Measurements from ENCODE around the gene ITGA8. TPM values are rescaled to one million over a fixed set of nuclear protein-coding genes. Genes with fewer than 3 reads are reported as not detected.

ITGA8 gene
- total RNA-seq, 1 experiment from 2014 or later: not detected

DNA sequence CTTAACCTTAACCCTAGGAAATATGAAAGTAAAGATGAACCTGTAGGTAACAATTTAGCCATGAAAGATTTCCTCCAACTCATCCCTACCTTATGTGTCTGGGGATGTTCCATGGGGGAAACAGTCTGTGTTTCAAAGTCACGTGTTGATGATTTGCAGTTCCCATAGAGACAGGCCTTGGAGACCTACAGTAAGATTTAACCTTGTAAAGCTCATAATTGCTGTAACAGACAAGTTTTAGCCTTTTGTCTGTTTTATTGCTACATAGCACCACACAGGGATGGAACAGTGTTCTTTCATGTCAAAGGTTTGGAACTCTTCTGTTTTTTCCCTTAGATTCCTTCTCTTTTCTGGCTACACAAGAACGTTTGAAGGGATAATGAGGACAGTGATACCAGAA lies 35.2 kb upstream of the ITGA8 start:
- H3K4me1 ChIP-seq: no peaks in the 10 kb centered on the region
- H3K4me3 Mint-ChIP-seq (ENCODE audit: unreplicated experiment): no peak overlapping the region
- no peaks in the 10 kb centered on the region for H3K9me3 Mint-ChIP-seq (ENCODE audit: unreplicated experiment)
- no peaks in the 10 kb centered on the region for H3K36me3 ChIP-seq (ENCODE audit: control insufficient read depth, insufficient read depth, low read length)
- no peaks in the 10 kb centered on the region for H3K4me1 Mint-ChIP-seq (ENCODE audit: low read depth, unreplicated experiment)
- H3K27me3 Mint-ChIP-seq (ENCODE audit: insufficient read depth, unreplicated experiment): peaks cover 23% of the 10 kb centered on the region
- intact Hi-C loops (cut with micrococcal nuclease; ENCODE audit: unreplicated experiment): loop anchor here (5.0 kb wide), 1 partner anchor 1612 kb away; no protein-coding TSS in a partner anchor
- TF ChIP-seq, protein P1, sequence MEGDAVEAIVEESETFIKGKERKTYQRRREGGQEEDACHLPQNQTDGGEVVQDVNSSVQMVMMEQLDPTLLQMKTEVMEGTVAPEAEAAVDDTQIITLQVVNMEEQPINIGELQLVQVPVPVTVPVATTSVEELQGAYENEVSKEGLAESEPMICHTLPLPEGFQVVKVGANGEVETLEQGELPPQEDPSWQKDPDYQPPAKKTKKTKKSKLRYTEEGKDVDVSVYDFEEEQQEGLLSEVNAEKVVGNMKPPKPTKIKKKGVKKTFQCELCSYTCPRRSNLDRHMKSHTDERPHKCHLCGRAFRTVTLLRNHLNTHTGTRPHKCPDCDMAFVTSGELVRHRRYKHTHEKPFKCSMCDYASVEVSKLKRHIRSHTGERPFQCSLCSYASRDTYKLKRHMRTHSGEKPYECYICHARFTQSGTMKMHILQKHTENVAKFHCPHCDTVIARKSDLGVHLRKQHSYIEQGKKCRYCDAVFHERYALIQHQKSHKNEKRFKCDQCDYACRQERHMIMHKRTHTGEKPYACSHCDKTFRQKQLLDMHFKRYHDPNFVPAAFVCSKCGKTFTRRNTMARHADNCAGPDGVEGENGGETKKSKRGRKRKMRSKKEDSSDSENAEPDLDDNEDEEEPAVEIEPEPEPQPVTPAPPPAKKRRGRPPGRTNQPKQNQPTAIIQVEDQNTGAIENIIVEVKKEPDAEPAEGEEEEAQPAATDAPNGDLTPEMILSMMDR (IDR thresholded peaks at IDR 0.05; ENCODE audit: insufficient read depth in 1 of 2, low read depth in 1 of 2, low read length in 1 of 2, severe bottlenecking in 1 of 2, unreplicated experiment in 1 of 2): no peak
- no peaks in the 10 kb centered on the region for H3K36me3 Mint-ChIP-seq (ENCODE audit: insufficient read depth, unreplicated experiment)
- POLR2A ChIA-PET: no interaction called here
- no peak overlapping the region for H3K4me3 ChIP-seq (ENCODE audit: low read depth, low read length)
- no peak for DNase-seq
- BruUV-seq (replicated peaks): no TSS peak
- H3K9me3 ChIP-seq: 0 out of 2 replicates have a peak, but pooled peaks cover 2% of the 10 kb centered on the region
- H3K27me3 ChIP-seq (replicated peaks; ENCODE audit: control insufficient read depth, insufficient read depth, low read length): no peaks in the 10 kb centered on the region
- CTCF ChIA-PET: no interaction called here
- no peak overlapping the region for H3K27ac Mint-ChIP-seq (ENCODE audit: unreplicated experiment)

DNA sequence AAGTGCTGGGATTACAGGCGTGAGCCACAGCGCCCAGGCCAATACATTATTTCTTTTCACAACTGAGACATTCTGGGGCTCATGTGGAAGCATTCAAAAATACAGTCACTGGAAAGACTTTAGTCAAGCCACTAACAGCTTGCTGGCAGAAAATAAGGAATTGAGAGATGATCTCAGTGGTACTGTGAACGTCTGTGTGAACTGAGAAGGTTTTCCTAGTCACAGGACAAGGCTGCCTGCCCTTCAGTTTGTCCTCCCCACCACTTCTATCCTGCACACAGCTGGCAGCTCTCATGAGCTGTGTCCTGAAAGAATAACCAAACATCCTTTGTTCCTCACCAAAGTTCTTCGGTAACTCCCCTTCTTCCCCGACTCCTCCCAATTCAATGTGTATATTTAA lies 31.3 kb upstream of the ITGA8 start:
- no peak overlapping the region for H3K27ac Mint-ChIP-seq (ENCODE audit: unreplicated experiment)
- no peak overlapping the region for H3K4me3 Mint-ChIP-seq (ENCODE audit: unreplicated experiment)
- H3K4me1 ChIP-seq: no peaks in the 10 kb centered on the region
- H3K27me3 Mint-ChIP-seq (ENCODE audit: insufficient read depth, unreplicated experiment): peaks cover 17% of the 10 kb centered on the region
- DNase-seq: no peak
- intact Hi-C loops (cut with micrococcal nuclease; ENCODE audit: unreplicated experiment): no loop called here
- CTCF ChIA-PET: interaction anchor here (0.7 kb wide), 1 partner anchor 160 kb away, joined by 5 read pairs; no protein-coding TSS in a partner anchor
- H3K9me3 Mint-ChIP-seq (ENCODE audit: unreplicated experiment): no peaks in the 10 kb centered on the region
- BruUV-seq (replicated peaks): no TSS peak
- no peaks in the 10 kb centered on the region for H3K4me1 Mint-ChIP-seq (ENCODE audit: low read depth, unreplicated experiment)
- no peaks in the 10 kb centered on the region for H3K36me3 Mint-ChIP-seq (ENCODE audit: insufficient read depth, unreplicated experiment)
- POLR2A ChIA-PET: no interaction called here
- H3K27me3 ChIP-seq (replicated peaks; ENCODE audit: control insufficient read depth, insufficient read depth, low read length): no peaks in the 10 kb centered on the region
- 0 out of 2 replicates have a peak, but pooled peaks cover 2% of the 10 kb centered on the region for H3K9me3 ChIP-seq
- TF ChIP-seq, protein P1 (IDR thresholded peaks at IDR 0.05; ENCODE audit: insufficient read depth in 1 of 2, low read depth in 1 of 2, low read length in 1 of 2, severe bottlenecking in 1 of 2, unreplicated experiment in 1 of 2): no peak
- no peaks in the 10 kb centered on the region for H3K36me3 ChIP-seq (ENCODE audit: control insufficient read depth, insufficient read depth, low read length)
- H3K4me3 ChIP-seq (ENCODE audit: low read depth, low read length): no peak overlapping the region

DNA sequence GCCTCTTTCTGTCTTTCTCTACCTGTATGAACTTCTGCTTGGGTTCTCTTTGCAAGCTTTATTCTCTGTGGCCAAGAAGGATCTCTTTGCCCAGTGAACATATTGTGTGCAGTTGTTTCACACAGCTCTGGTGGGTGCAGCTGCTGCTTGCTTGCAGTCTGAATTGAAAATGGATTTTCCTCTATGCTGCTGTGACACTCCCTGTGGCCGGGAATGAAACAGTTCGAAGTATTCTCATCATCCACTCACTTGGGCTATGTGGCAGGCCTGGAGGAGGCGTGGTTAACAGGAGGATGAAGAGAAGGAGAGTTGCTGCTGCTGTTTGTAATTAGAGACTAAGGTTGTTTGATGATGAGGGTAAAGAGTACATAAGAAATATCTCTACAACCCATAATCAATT lies 28.4 kb upstream of the ITGA8 start:
- Histone ChIP-seq H3K4me3 (ENCODE audit: low read depth, low read length) (no peak overlapping the region), H3K36me3 (ENCODE audit: control insufficient read depth, insufficient read depth, low read length) (no peaks in the 10 kb centered on the region), H3K9me3 (no peaks in the 10 kb centered on the region), H3K27me3 (replicated peaks; ENCODE audit: control insufficient read depth, insufficient read depth, low read length) (no peaks in the 10 kb centered on the region), H3K4me1 (no peaks in the 10 kb centered on the region)
- ChIA-PET POLR2A (no interaction called here), CTCF (interaction anchor here (0.6 kb wide), 1 partner anchor 457 kb away, joined by 3 read pairs; no protein-coding TSS in a partner anchor)
- no peaks in the 10 kb centered on the region for H3K36me3 Mint-ChIP-seq (ENCODE audit: insufficient read depth, unreplicated experiment)
- TF ChIP-seq, protein P1 (IDR thresholded peaks at IDR 0.05; ENCODE audit: insufficient read depth in 1 of 2, low read depth in 1 of 2, low read length in 1 of 2, severe bottlenecking in 1 of 2, unreplicated experiment in 1 of 2): no peak
- no TSS peak for BruUV-seq (replicated peaks)
- H3K27me3 Mint-ChIP-seq (ENCODE audit: insufficient read depth, unreplicated experiment): peaks cover 18% of the 10 kb centered on the region
- no peak overlapping the region for H3K4me3 Mint-ChIP-seq (ENCODE audit: unreplicated experiment)
- DNase-seq: no peak
- H3K4me1 Mint-ChIP-seq (ENCODE audit: low read depth, unreplicated experiment): no peaks in the 10 kb centered on the region
- intact Hi-C loops (cut with micrococcal nuclease; ENCODE audit: unreplicated experiment): no loop called here
- no peak overlapping the region for H3K27ac Mint-ChIP-seq (ENCODE audit: unreplicated experiment)
- H3K9me3 Mint-ChIP-seq (ENCODE audit: unreplicated experiment): no peaks in the 10 kb centered on the region
